ENCODE data around the gene S1PR1. TPM values are rescaled to one million over a fixed set of nuclear protein-coding genes. Genes with fewer than 3 reads are reported as not detected.

The S1PR1 gene
- total and polyA plus RNA-seq, 2 donors (not counting 3 experiments of a cell fraction or from before 2014, with no cell fraction given), result 137 to 387 TPM

GRCh38 chr1:101203820-101204540, 32.8 kb upstream of the S1PR1 start:
- intact Hi-C loops (cut with micrococcal nuclease) (no loop called here), dilution Hi-C loops (cut with MboI; ENCODE audit: extremely low pct_ligation_motif_present, low sequenced_read_pairs) (no loop called here)
- TF ChIP-seq CTCF (IDR thresholded peaks at IDR 0.05; ENCODE audit: extremely low read depth in 1 of 2, insufficient read depth in 1 of 2, low read depth in 1 of 2, low read length in 2 of 2) (no peak), MAX (IDR thresholded peaks at IDR 0.05; ENCODE audit: insufficient read depth, insufficient read length) (no peak), EZH2 (IDR thresholded peaks at IDR 0.05; ENCODE audit: borderline replicate concordance, low read depth, low read length, severe bottlenecking) (no peak), JUN (IDR thresholded peaks at IDR 0.05; ENCODE audit: borderline replicate concordance, insufficient read depth, insufficient read length, low read depth) (no peak), GATA2 (IDR thresholded peaks at IDR 0.05; ENCODE audit: insufficient read depth, insufficient read length, low read depth, low read length) (no peak), POLR2AphosphoS5 (IDR thresholded peaks at IDR 0.05; ENCODE audit: insufficient read depth, low read depth, low read length) (no peak), MYC (IDR thresholded peaks at IDR 0.05; ENCODE audit: low read depth, low read length) (no peak), FOS (IDR thresholded peaks at IDR 0.05; ENCODE audit: borderline replicate concordance, insufficient read depth, low read length) (no peak), POLR2A (IDR thresholded peaks at IDR 0.05; ENCODE audit: low read depth, low read length) (no peak)
- Histone ChIP-seq H3K9ac (replicated peaks; ENCODE audit: extremely low read depth, insufficient read depth, low read length) (no peak overlapping the region), H3K36me3 (ENCODE audit: control insufficient read depth in 2 of 2, extremely low read depth in 1 of 2, insufficient read depth in 2 of 2, low read length in 2 of 2) (no peaks in the 10 kb centered on the region), H2AFZ (ENCODE audit: low read depth, low read length) (no peak overlapping the region), H3K4me1 (ENCODE audit: control insufficient read depth, extremely low read depth, insufficient read depth, low read length) (no peaks in the 10 kb centered on the region), H3K4me2 (ENCODE audit: insufficient read depth, low read length) (no peak overlapping the region), H3K9me1 (replicated peaks; ENCODE audit: control insufficient read depth, extremely low read depth, insufficient read depth, low read length) (no peaks in the 10 kb centered on the region), H3K79me2 (ENCODE audit: control insufficient read depth, insufficient read depth, low read length) (no peaks in the 10 kb centered on the region), H3K9me3 (replicated peaks; ENCODE audit: control insufficient read depth, insufficient read depth, low read length) (no peaks in the 10 kb centered on the region), H3K27me3 (ENCODE audit: control insufficient read depth in 2 of 2, insufficient read depth in 2 of 2, low read length in 2 of 2) (no peaks in the 10 kb centered on the region), H4K20me1 (replicated peaks; ENCODE audit: control insufficient read depth, extremely low read depth, insufficient read depth, low read length) (no peaks in the 10 kb centered on the region), H3K27ac (ENCODE audit: insufficient read depth, low read depth, low read length) (no peak overlapping the region), H3K4me3 (replicated peaks in 1 of 3; ENCODE audit: insufficient read depth in 1 of 3, low read depth in 1 of 3, low read length in 3 of 3) (no peak overlapping the region)
- POLR2A ChIA-PET, result no interaction called here
- DNase-seq (ENCODE audit: low read depth, low spot score), result peak; percentile 46
- CTCF ChIA-PET, result interaction anchor here (1.2 to 2.1 kb wide), 2 partner anchors 10 to 21 kb away, joined by 4 to 6 read pairs; no protein-coding TSS in a partner anchor
- no TSS peak for BruUV-seq (replicated peaks)
- FAIRE-seq, result no peak

Measured in endothelial cell of umbilical vein (primary cell).